Bronchial epithelial cell (primary cell): ENCODE measurements around the gene TMEM150B. TPM values are rescaled to one million over a fixed set of nuclear protein-coding genes. Genes with fewer than 3 reads are reported as not detected.

ENCODE experiments used
- DNase-seq: peaks from one replicate; pipeline ENCODE4 v3.0.0-alpha.2; 2010; ENCODE audit warnings: low read depth
- FAIRE-seq: peaks from 2 replicates; lab custom pipeline; 2011; peaks lifted over from hg19 to GRCh38; lab: Jason Lieb, UNC
- H3K27me3 ChIP-seq: 2 replicates; pipeline ENCODE4 v1.5.1; 2011; ENCODE audit warnings: low read length; ENCODE audit not compliant: control insufficient read depth, insufficient read depth
- H3K36me3 ChIP-seq: 2 replicates; pipeline ENCODE4 v1.5.1; 2011; ENCODE audit warnings: low read length; ENCODE audit not compliant: control insufficient read depth, insufficient read depth
- H3K4me3 ChIP-seq: 2 replicates; pipeline ENCODE4 v1.5.1; 2011; ENCODE audit warnings: mild to moderate bottlenecking, low read depth, low read length, control low read depth
- CTCF ChIP-seq: IDR thresholded peaks from 2 replicates; pipeline ENCODE4 v1.5.1; 2011; ENCODE audit warnings: mild to moderate bottlenecking, moderate library complexity, low read length, control low read depth, inconsistent platforms; ENCODE audit not compliant: insufficient read depth, severe bottlenecking
- total RNA-seq: library from RNA; depleted of rRNA; stranded (reverse); fragments of >200 nt; gene quantifications from 2 replicates; pipeline ENCODE4 v1.2.1, GENCODE V29; 2014

TMEM150B gene
- total RNA-seq, 1 donor from 2014 or later, result not detected

GRCh38 chr19:55275851-55276719 is 49.1 kb downstream of the TMEM150B start:
- Histone ChIP-seq H3K36me3 (peaks cover 18% of the 10 kb centered on the region), H3K27me3 (no peaks in the 10 kb centered on the region), H3K4me3 (no peak overlapping the region)
- no peak for TF ChIP-seq CTCF
- DNase-seq (no peak), FAIRE-seq (no peak)

GRCh38 chr19:55273978-55274707 is 51.0 kb downstream of the TMEM150B start:
- DNase-seq (no peak), FAIRE-seq (no peak)
- TF ChIP-seq CTCF, result no peak
- Histone ChIP-seq H3K4me3 (no peak overlapping the region), H3K27me3 (no peaks in the 10 kb centered on the region), H3K36me3 (peaks cover 18% of the 10 kb centered on the region)

GRCh38 chr19:55272142-55272541 is 53.0 kb downstream of the TMEM150B start:
- peaks cover 13% of the 10 kb centered on the region for H3K36me3 ChIP-seq
- DNase-seq (no peak), FAIRE-seq (no peak)
- H3K4me3 ChIP-seq, result no peak overlapping the region
- TF ChIP-seq CTCF, result no peak
- no peaks in the 10 kb centered on the region for H3K27me3 ChIP-seq

GRCh38 chr19:55270172-55270942 is 54.8 kb downstream of the TMEM150B start:
- DNase-seq, result no peak
- Histone ChIP-seq H3K36me3 (peaks cover 9% of the 10 kb centered on the region), H3K4me3 (no peak overlapping the region), H3K27me3 (no peaks in the 10 kb centered on the region)
- TF ChIP-seq CTCF, result no peak
- peak; percentile 91 for FAIRE-seq

- Histone ChIP-seq H3K36me3 (peaks cover 6% of the 10 kb centered on the region), H3K27me3 (no peaks in the 10 kb centered on the region), H3K4me3 (no peak overlapping the region)
- FAIRE-seq (no peak), DNase-seq (no peak)
- no peak for TF ChIP-seq CTCF
These were observed 55.8 kb downstream of the TMEM150B start for GRCh38 chr19:55269299-55269698.
